HCT116 (cell line): ENCODE data around the gene LIN7B. TPM values are rescaled to one million over a fixed set of nuclear protein-coding genes. Genes with fewer than 3 reads are reported as not detected.
A peak's percentile ranks its signal among the peaks of the same experiment; 100 is the strongest.
"Not testable (repeated sequence)": the region's sequence is repeated elsewhere in the genome, so short reads cannot be mapped to it uniquely, and the experiment has no call there.

Experiments used
- ATAC-seq: fragments of 200-7000 bp; cut with Tn5 transposase; 2 replicates; pipeline ENCODE4 v1.9.1; 2020; ENCODE audit warnings: mild to moderate bottlenecking, moderate library complexity
- BruUV-seq: library from RNA; stranded (reverse); fragments of 400-500 nt; replicated peaks from 2 replicates; lab custom pipeline; 2021; lab: Mats Ljungman, UMichigan
- CTCF ChIA-PET: fragments of 300-600 bp; sonication (Branson Sonifier 250); formaldehyde crosslinking; loops from one replicate; lab custom pipeline; 2021; ENCODE audit warnings: antibody characterized with exemption; lab: Charles Lee
- POLR2A ChIA-PET: fragments of 300-600, 350-600 bp; sonication (Branson Sonifier 250); formaldehyde crosslinking; loops from one replicate; lab custom pipeline; 2021; ENCODE audit warnings: antibody characterized with exemption; lab: Charles Lee
- RAD21 ChIA-PET, 2 experiments: fragments of 300-600 bp; sonication (Branson Sonifier 250); formaldehyde crosslinking; loops; one replicate each; lab custom pipeline; 2023; ENCODE audit warnings: low total read pairs in 2 of 2; ENCODE audit not compliant: uncharacterized antibody in 2 of 2, unreplicated experiment in 2 of 2, low non-redundant PET in 1 of 2; lab: Charles Lee
- DNase-seq: peaks from one replicate; pipeline ENCODE4 v3.0.0-alpha.2; 2010; ENCODE audit warnings: low read depth, low spot score
- H2AFZ ChIP-seq: fragments of 200-600 bp; shearing (Covaris generic), sonication (generic); 2 replicates; pipeline ENCODE4 v1.6.1; 2017; ENCODE audit warnings: low read depth, mixed run types, mixed read lengths, antibody characterized with exemption, low read length; ENCODE audit not compliant: poor library complexity, severe bottlenecking
- H3K27ac ChIP-seq: 2 replicates; pipeline ENCODE4 v1.5.1; 2012; ENCODE audit warnings: low read depth, low read length
- H3K27me3 ChIP-seq: fragments of 200-600 bp; sonication (generic); 2 replicates; pipeline ENCODE4 v1.6.1; 2016; ENCODE audit warnings: mixed run types, low read length, mixed read lengths; ENCODE audit not compliant: insufficient read depth
- H3K36me3 ChIP-seq, 2 experiments: fragments of 200-500 bp in 1 of 2; fragments of 200-600 bp in 1 of 2; sonication (Bioruptor generic) in 1 of 2; sonication (generic) in 1 of 2; 2 replicates each; pipeline versions ENCODE4 v1.5.1 to v1.6.1; 2014 to 2016; ENCODE audit warnings: low read length in 2 of 2, inconsistent platforms in 1 of 2, mixed read lengths in 1 of 2, mixed run types in 1 of 2; ENCODE audit not compliant: insufficient read depth in 2 of 2, control insufficient read depth in 1 of 2
- H3K4me1 ChIP-seq, 2 experiments: fragments of 200-600 bp in 1 of 2; sonication (generic) in 1 of 2; 2 replicates each; pipeline versions ENCODE4 v1.5.1 to v1.6.1; 2012 to 2017; ENCODE audit warnings: low read length in 2 of 2, inconsistent platforms in 1 of 2, mild to moderate bottlenecking in 1 of 2, mixed read lengths in 1 of 2, mixed run types in 1 of 2, moderate library complexity in 1 of 2; ENCODE audit not compliant: insufficient read depth in 2 of 2, control insufficient read depth in 1 of 2
- H3K4me2 ChIP-seq: fragments of 200-600 bp; sonication (generic); 2 replicates; pipeline ENCODE4 v1.6.1; 2017; ENCODE audit warnings: mixed run types, low read length, mixed read lengths
- H3K4me3 ChIP-seq, 2 experiments: fragments of 200-600 bp in 1 of 2; sonication (generic) in 1 of 2; replicated peaks in 1 of 2; 2 replicates each; pipeline ENCODE4 v1.5.1; 2011 to 2016; ENCODE audit warnings: low read length in 2 of 2, control low read depth in 1 of 2, low read depth in 1 of 2, mild to moderate bottlenecking in 1 of 2, mixed read lengths in 1 of 2, mixed run types in 1 of 2
- H3K79me2 ChIP-seq: fragments of 200-600 bp; sonication (generic); 2 replicates; pipeline ENCODE4 v1.6.1; 2017; ENCODE audit warnings: mild to moderate bottlenecking, mixed run types, low read length, moderate library complexity, mixed read lengths; ENCODE audit not compliant: insufficient read depth
- H3K9ac ChIP-seq: fragments of 200-600 bp; sonication (generic); 2 replicates; pipeline ENCODE4 v1.6.1; 2016; ENCODE audit warnings: low read length, mixed read lengths
- H3K9me2 ChIP-seq: fragments of 200-600 bp; sonication (generic), shearing (Covaris generic); 2 replicates; pipeline ENCODE4 v1.6.1; 2017; ENCODE audit warnings: mixed run types, mild to moderate bottlenecking, moderate library complexity; ENCODE audit not compliant: insufficient read depth
- H3K9me3 ChIP-seq, 2 experiments: fragments of 200-500 bp in 1 of 2; fragments of 200-600 bp in 1 of 2; sonication (Bioruptor generic) in 1 of 2; sonication (generic) in 1 of 2; 2 replicates each; pipeline ENCODE4 v1.6.1; 2014 to 2017; ENCODE audit warnings: low read length in 2 of 2, mixed read lengths in 2 of 2, inconsistent platforms in 1 of 2, low read depth in 1 of 2, mild to moderate bottlenecking in 1 of 2, mixed run types in 1 of 2, moderate library complexity in 1 of 2; ENCODE audit not compliant: control insufficient read depth in 1 of 2, insufficient read depth in 1 of 2
- H4K20me1 ChIP-seq: fragments of 200-600 bp; sonication (generic), shearing (Covaris generic); 2 replicates; pipeline ENCODE4 v1.6.1; 2017; ENCODE audit warnings: mixed run types, mild to moderate bottlenecking, moderate library complexity; ENCODE audit not compliant: insufficient read depth
- ATF3 ChIP-seq: IDR thresholded peaks from 2 replicates; pipeline ENCODE4 v1.6.1; 2012
- CEBPB ChIP-seq: IDR thresholded peaks from 2 replicates; pipeline ENCODE4 v1.6.1; 2012; ENCODE audit warnings: low read depth
- CTCF ChIP-seq, 3 experiments: fragments of 200-600 bp in 1 of 3; sonication (generic) in 1 of 3; IDR thresholded peaks in 2 of 3; conservative IDR thresholded peaks in 1 of 3; 2 replicates each; pipeline ENCODE4 v1.5.1; 2012 to 2017; ENCODE audit warnings: low read depth in 2 of 3, low read length in 2 of 3, antibody characterized with exemption in 1 of 3, borderline replicate concordance in 1 of 3, control low read depth in 1 of 3, mild to moderate bottlenecking in 1 of 3, mixed read lengths in 1 of 3, mixed run types in 1 of 3, moderate library complexity in 1 of 3; ENCODE audit not compliant: insufficient read depth in 1 of 3
- ELF1 ChIP-seq: IDR thresholded peaks from 2 replicates; pipeline ENCODE4 v1.6.1; 2012; ENCODE audit warnings: low read depth, borderline replicate concordance
- EZH2 ChIP-seq: fragments of 200-600 bp; sonication (generic); IDR thresholded peaks from 2 replicates; pipeline ENCODE4 v1.6.1; 2017; ENCODE audit warnings: antibody characterized with exemption, mixed run types
- EZH2phosphoT487 ChIP-seq: fragments of 200-600 bp; IDR thresholded peaks from 2 replicates; pipeline ENCODE4 v1.6.1; 2018; ENCODE audit warnings: antibody characterized with exemption, borderline replicate concordance
- FOSL1 ChIP-seq: IDR thresholded peaks from 2 replicates; pipeline ENCODE4 v1.6.1; 2012; ENCODE audit warnings: low read depth
- JUND ChIP-seq: IDR thresholded peaks from 2 replicates; pipeline ENCODE4 v1.6.1; 2012
- POLR2A ChIP-seq: IDR thresholded peaks from 2 replicates; pipeline ENCODE4 v1.7.0; 2011; ENCODE audit warnings: borderline replicate concordance; ENCODE audit not compliant: insufficient read depth, insufficient read length; ENCODE audit errors: extremely low read depth
- REST ChIP-seq: IDR thresholded peaks from 2 replicates; pipeline ENCODE4 v1.6.1; 2012; ENCODE audit warnings: low read depth
- SRF ChIP-seq: IDR thresholded peaks from 2 replicates; pipeline ENCODE4 v1.6.1; 2012; ENCODE audit warnings: low read depth
- TCF7L2 ChIP-seq: IDR thresholded peaks from 2 replicates; pipeline ENCODE4 v1.7.0; 2011; ENCODE audit warnings: borderline replicate concordance, inconsistent platforms; ENCODE audit not compliant: insufficient read depth, insufficient read length; ENCODE audit errors: extremely low read depth
- intact Hi-C: fragments of 100-400 bp; cut with micrococcal nuclease; formaldehyde crosslinking; loops from 2 replicates; pipeline ENCODE4 v1.10.0; 2022
- total RNA-seq: library from RNA; stranded (reverse); gene quantifications from one replicate; pipeline ENCODE4 v1.2.1, GENCODE V29; 2021; ENCODE audit not compliant: unreplicated experiment
- TF ChIP-seq, protein P1 (sequence below): IDR thresholded peaks from 2 replicates; pipeline ENCODE4 v1.6.1; 2012

Gene LIN7B
- total RNA-seq, 1 experiment from 2014 or later: 7.2 TPM

DNA sequence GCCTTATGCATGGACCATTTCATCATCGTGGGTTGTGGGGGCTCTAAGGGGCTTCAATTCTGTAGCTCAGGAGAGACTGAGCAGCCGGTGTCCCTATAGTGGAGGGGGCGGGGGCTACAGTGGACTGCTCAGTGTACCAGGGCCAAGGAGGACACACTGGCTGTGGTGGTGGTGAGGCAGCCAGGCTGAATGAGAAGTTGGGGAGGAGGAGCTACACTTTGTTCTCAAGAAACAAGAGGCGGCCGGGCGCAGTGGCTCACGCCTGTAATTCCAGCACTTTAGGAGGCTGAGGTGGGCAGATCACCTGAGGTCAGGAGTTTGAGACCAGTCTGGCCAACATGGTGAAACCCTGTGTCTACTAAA lies 32.2 kb downstream of the LIN7B start:
- Histone ChIP-seq H3K27ac (peak overlapping the region; percentile 36; the same call in 1 of the 2 replicates), H3K4me3 (peak overlapping the region in 1 of 2 experiments; percentile 49; a peak in 2 of 4 replicates), H3K4me1 (peaks cover 22 to 44% of the 10 kb centered on the region in 2 experiments), H3K4me2 (peak overlapping the region; percentile 74), H3K9ac (peak overlapping the region; percentile 24; the same call in 1 of the 2 replicates)
- H4K20me1 ChIP-seq, DNase-seq, H3K9me2 ChIP-seq, H3K27me3 ChIP-seq, H2AFZ ChIP-seq, H3K9me3 ChIP-seq, H3K36me3 ChIP-seq, H3K79me2 ChIP-seq, intact Hi-C loops, BruUV-seq, ATAC-seq, POLR2A ChIA-PET: not testable (repeated sequence)
- ChIA-PET RAD21 (interaction anchor here in 1 of 2 experiments (1.0 kb wide), 1 partner anchor 49 kb away, joined by 3 read pairs; no protein-coding TSS in a partner anchor), CTCF (interaction anchor here (0.8 to 2.2 kb wide), 13 partner anchors 10 to 153 kb away, joined by 3 to 19 read pairs (median 5); partner anchors contain the start of genes GYS1 and RUVBL2)

- Histone ChIP-seq H3K4me3 (peak overlapping the region; percentile 90 to 95), H4K20me1 (no peaks in the 10 kb centered on the region), H2AFZ (no peak overlapping the region), H3K27ac (peak overlapping the region; percentile 94), H3K4me2 (peak overlapping the region; percentile 99), H3K9ac (peak overlapping the region; percentile 98), H3K9me2 (no peaks in the 10 kb centered on the region), H3K79me2 (no peaks in the 10 kb centered on the region), H3K27me3 (no peaks in the 10 kb centered on the region), H3K36me3 (no peaks in the 10 kb centered on the region), H3K9me3 (no peaks in the 10 kb centered on the region), H3K4me1 (peaks cover 25 to 57% of the 10 kb centered on the region in 2 experiments)
- intact Hi-C loops: no loop called here
- CTCF ChIA-PET: interaction anchor here (1.3 kb wide), 1 partner anchor 51 kb away, joined by 8 read pairs; no protein-coding TSS in a partner anchor
- BruUV-seq: no TSS peak
- RAD21 ChIA-PET: interaction anchor here in 1 of 2 experiments (0.5 kb wide), 1 partner anchor 36 kb away, joined by 3 read pairs; no protein-coding TSS in a partner anchor
- POLR2A ChIA-PET: interaction anchor here (0.7 to 2.3 kb wide), 5 partner anchors 9 to 53 kb away, joined by 3 to 8 read pairs (median 4); partner anchors contain the start of gene LIN7B
- DNase-seq (no peak), ATAC-seq (no peak)
- no peak for TF ChIP-seq ELF1
- no peak for TF ChIP-seq SRF
- TF ChIP-seq EZH2: no peak
- TF ChIP-seq ATF3: no peak
- TF ChIP-seq CEBPB: no peak
- TF ChIP-seq JUND: no peak
- TF ChIP-seq FOSL1: no peak
- TF ChIP-seq, protein P1, sequence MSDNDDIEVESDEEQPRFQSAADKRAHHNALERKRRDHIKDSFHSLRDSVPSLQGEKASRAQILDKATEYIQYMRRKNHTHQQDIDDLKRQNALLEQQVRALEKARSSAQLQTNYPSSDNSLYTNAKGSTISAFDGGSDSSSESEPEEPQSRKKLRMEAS: no peak
- TF ChIP-seq CTCF (IDR thresholded peaks at IDR 0.05 in 2 of 3, conservative IDR thresholded peaks at IDR 0.05 in 1 of 3; ENCODE audit: borderline replicate concordance in 1 of 3, insufficient read depth in 1 of 3, low read depth in 2 of 3, low read length in 2 of 3): no peak
- no peak for TF ChIP-seq POLR2A
- TF ChIP-seq REST: no peak
- no peak for TF ChIP-seq TCF7L2
- no peak for TF ChIP-seq EZH2phosphoT487
Measured at GRCh38 chr19:49148044-49148682, 34.0 kb downstream of the LIN7B start.
